ENCODE measurements around the gene ASIC1.

DNA sequence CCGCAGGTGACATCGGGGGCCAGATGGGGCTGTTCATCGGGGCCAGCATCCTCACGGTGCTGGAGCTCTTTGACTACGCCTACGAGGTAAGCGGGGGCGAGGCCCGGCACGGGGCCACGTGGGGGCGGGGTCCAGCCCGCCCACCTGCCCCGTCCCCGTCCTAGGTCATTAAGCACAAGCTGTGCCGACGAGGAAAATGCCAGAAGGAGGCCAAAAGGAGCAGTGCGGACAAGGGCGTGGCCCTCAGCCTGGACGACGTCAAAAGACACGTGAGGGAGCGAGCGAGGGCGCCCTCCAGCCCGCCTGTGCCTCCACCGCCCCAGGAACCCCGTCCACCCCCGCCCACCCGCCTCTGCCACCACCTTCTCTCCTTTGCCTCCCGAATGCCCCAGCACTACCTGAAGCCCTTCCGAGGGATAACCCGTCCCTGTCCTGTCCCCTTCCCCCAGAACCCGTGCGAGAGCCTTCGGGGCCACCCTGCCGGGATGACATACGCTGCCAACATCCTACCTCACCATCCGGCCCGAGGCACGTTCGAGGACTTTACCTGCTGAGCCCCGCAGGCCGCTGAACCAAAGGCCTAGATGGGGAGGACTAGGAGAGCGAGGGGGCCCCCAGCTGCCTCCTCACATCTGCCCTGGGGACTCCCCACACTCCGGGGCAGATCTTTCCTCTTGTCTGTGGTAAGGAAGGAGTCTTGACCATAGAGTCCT is 23.9 kb downstream of the ASIC1 start:
- TF ChIP-seq POLR2A (IDR thresholded peaks at IDR 0.05) = no peak
- TF ChIP-seq, protein P1, sequence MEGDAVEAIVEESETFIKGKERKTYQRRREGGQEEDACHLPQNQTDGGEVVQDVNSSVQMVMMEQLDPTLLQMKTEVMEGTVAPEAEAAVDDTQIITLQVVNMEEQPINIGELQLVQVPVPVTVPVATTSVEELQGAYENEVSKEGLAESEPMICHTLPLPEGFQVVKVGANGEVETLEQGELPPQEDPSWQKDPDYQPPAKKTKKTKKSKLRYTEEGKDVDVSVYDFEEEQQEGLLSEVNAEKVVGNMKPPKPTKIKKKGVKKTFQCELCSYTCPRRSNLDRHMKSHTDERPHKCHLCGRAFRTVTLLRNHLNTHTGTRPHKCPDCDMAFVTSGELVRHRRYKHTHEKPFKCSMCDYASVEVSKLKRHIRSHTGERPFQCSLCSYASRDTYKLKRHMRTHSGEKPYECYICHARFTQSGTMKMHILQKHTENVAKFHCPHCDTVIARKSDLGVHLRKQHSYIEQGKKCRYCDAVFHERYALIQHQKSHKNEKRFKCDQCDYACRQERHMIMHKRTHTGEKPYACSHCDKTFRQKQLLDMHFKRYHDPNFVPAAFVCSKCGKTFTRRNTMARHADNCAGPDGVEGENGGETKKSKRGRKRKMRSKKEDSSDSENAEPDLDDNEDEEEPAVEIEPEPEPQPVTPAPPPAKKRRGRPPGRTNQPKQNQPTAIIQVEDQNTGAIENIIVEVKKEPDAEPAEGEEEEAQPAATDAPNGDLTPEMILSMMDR (IDR thresholded peaks at IDR 0.05) = no peak
